ENCODE data around the gene TBX4. TPM values are rescaled to one million over a fixed set of nuclear protein-coding genes. Genes with fewer than 3 reads are reported as not detected.

The TBX4 gene
- total and polyA plus RNA-seq, 2 of the 13 experiments (the other 11 are each of a cell fraction or from before 2014, with no cell fraction given) = 0.11 to 1.1 TPM

GRCh38 chr17:61416540-61417363 is 35.5 kb upstream of the TBX4 start (continued):
- peak; percentile 45; the same call in 1 of the 2 replicates for TF ChIP-seq MIER3 (CRISPR knock-in tag; IDR thresholded peaks at IDR 0.05; ENCODE audit: borderline replicate concordance)
- peak; percentile 25; the same call in 1 of the 2 replicates for TF ChIP-seq ZNF788 (CRISPR knock-in tag; IDR thresholded peaks at IDR 0.05; ENCODE audit: borderline replicate concordance)
- TF ChIP-seq FOXP4 (CRISPR knock-in tag; IDR thresholded peaks at IDR 0.05) = 0 out of 2 replicates have a peak, but pooled peaks have one; percentile 21
- TF ChIP-seq SP1 (IDR thresholded peaks at IDR 0.05) = no peak
- peak; percentile 48 for TF ChIP-seq SP1 (CRISPR knock-in tag; IDR thresholded peaks at IDR 0.05)
- TF ChIP-seq ZNF749 (CRISPR knock-in tag; IDR thresholded peaks at IDR 0.05; ENCODE audit: borderline replicate concordance) = no peak
- peak; percentile 13 for TF ChIP-seq ZEB1 (IDR thresholded peaks at IDR 0.05; ENCODE audit: insufficient replicate concordance, low read depth)
- TF ChIP-seq PATZ1 (CRISPR knock-in tag; IDR thresholded peaks at IDR 0.05) = peak; percentile 48
- TF ChIP-seq ZNF441 (CRISPR knock-in tag; IDR thresholded peaks at IDR 0.05; ENCODE audit: borderline replicate concordance) = peak; percentile 17; the same call in 1 of the 2 replicates
- TF ChIP-seq MTERF4 (CRISPR knock-in tag; IDR thresholded peaks at IDR 0.05) = peak; percentile 83; the same call in 1 of the 2 replicates
- TF ChIP-seq ZNF781 (CRISPR knock-in tag; IDR thresholded peaks at IDR 0.05; ENCODE audit: borderline replicate concordance, not compliant biosample characterization) = peak; percentile 28
- peak; percentile 64; the same call in 1 of the 2 replicates for TF ChIP-seq ZNF263 (CRISPR knock-in tag; IDR thresholded peaks at IDR 0.05)
- TF ChIP-seq MED1 (CRISPR knock-in tag; IDR thresholded peaks at IDR 0.05) = peak; percentile 42; the same call in 1 of the 2 replicates
- TF ChIP-seq ZNF124 (CRISPR knock-in tag; IDR thresholded peaks at IDR 0.05) = 0 out of 2 replicates have a peak, but pooled peaks have one; percentile 30
- TF ChIP-seq MYNN (CRISPR knock-in tag; IDR thresholded peaks at IDR 0.05; ENCODE audit: low read depth) = peak; percentile 41; the same call in 1 of the 2 replicates
- no peak; the same call in 1 of the 2 replicates for TF ChIP-seq TFE3 (CRISPR knock-in tag; IDR thresholded peaks at IDR 0.05)
- TF ChIP-seq ZNF616 (CRISPR knock-in tag; IDR thresholded peaks at IDR 0.05; ENCODE audit: low read depth) = 0 out of 2 replicates have a peak, but pooled peaks have one; percentile 9
- no peak for TF ChIP-seq EZH2 (conservative IDR thresholded peaks at IDR 0.05; ENCODE audit: low read depth, low read length)
- peak; percentile 92 for TF ChIP-seq MEIS2 (CRISPR knock-in tag; IDR thresholded peaks at IDR 0.05)
- peak; percentile 28 for TF ChIP-seq ASH2L (IDR thresholded peaks at IDR 0.05; ENCODE audit: insufficient read length, low read depth, low read length)
- TF ChIP-seq HNRNPL (IDR thresholded peaks at IDR 0.05; ENCODE audit: low read depth, low read length) = 0 out of 2 replicates have a peak, but pooled peaks have one; percentile 14
- TF ChIP-seq YEATS2 (CRISPR knock-in tag; IDR thresholded peaks at IDR 0.05; ENCODE audit: borderline replicate concordance) = 0 out of 2 replicates have a peak, but pooled peaks have one; percentile 23
- peak; percentile 65 for TF ChIP-seq GABPB1 (CRISPR knock-in tag; IDR thresholded peaks at IDR 0.05)

Measured in HepG2 (cell line).